Nephron progenitor cell (in vitro differentiated cells): Measurements from ENCODE around the gene SLC12A3.

Experiments used
- DNase-seq: peaks from one replicate; pipeline ENCODE4 v3.0.0; 2021
- H3K27ac Mint-ChIP-seq: 2 replicates; pipeline ENCODE4 v1.8.0; 2021; ENCODE audit warnings: mild to moderate bottlenecking, moderate library complexity, mixed read lengths
- H3K27me3 Mint-ChIP-seq: 2 replicates; pipeline ENCODE4 v1.8.0; 2021; ENCODE audit warnings: mild to moderate bottlenecking, low read depth, mixed read lengths; ENCODE audit not compliant: poor library complexity
- H3K36me3 Mint-ChIP-seq: 2 replicates; pipeline ENCODE4 v1.8.0; 2021; ENCODE audit warnings: low read depth, mixed read lengths
- H3K4me1 Mint-ChIP-seq: 2 replicates; pipeline ENCODE4 v1.8.0; 2021; ENCODE audit warnings: mixed read lengths
- H3K4me3 Mint-ChIP-seq: 2 replicates; pipeline ENCODE4 v1.8.0; 2021; ENCODE audit warnings: mild to moderate bottlenecking, moderate library complexity, mixed read lengths
- H3K9me3 Mint-ChIP-seq: 2 replicates; pipeline ENCODE4 v1.8.0; 2021; ENCODE audit warnings: mild to moderate bottlenecking, moderate library complexity, mixed read lengths
- CTCF ChIP-seq: fragments of 200-600 bp; sonication (generic); IDR thresholded peaks from 2 replicates; pipeline ENCODE4 v1.5.0; 2021; ENCODE audit warnings: antibody characterized with exemption

Gene SLC12A3

GRCh38 chr16:56824331-56824730 lies 40.7 kb upstream of the SLC12A3 start:
- no peaks in the 10 kb centered on the region for H3K4me1 Mint-ChIP-seq
- no peak for TF ChIP-seq CTCF
- H3K36me3 Mint-ChIP-seq: peaks cover 43% of the 10 kb centered on the region
- peak overlapping the region; percentile 85 for H3K27ac Mint-ChIP-seq
- no peaks in the 10 kb centered on the region for H3K27me3 Mint-ChIP-seq
- no peak for DNase-seq
- H3K9me3 Mint-ChIP-seq: no peaks in the 10 kb centered on the region
- no peak overlapping the region for H3K4me3 Mint-ChIP-seq

- Mint-ChIP-seq H3K4me3 (no peak overlapping the region), H3K27ac (no peak overlapping the region), H3K4me1 (no peaks in the 10 kb centered on the region), H3K36me3 (peaks cover 42% of the 10 kb centered on the region), H3K9me3 (no peaks in the 10 kb centered on the region), H3K27me3 (no peaks in the 10 kb centered on the region)
- no peak for TF ChIP-seq CTCF
- DNase-seq: no peak
Observed at GRCh38 chr16:56824804-56825203, 40.2 kb upstream of the SLC12A3 start.

- no peak for TF ChIP-seq CTCF
- H3K36me3 Mint-ChIP-seq: peaks cover 39% of the 10 kb centered on the region
- H3K4me3 Mint-ChIP-seq: no peak overlapping the region
- H3K27ac Mint-ChIP-seq: no peak overlapping the region
- H3K4me1 Mint-ChIP-seq: peaks cover 5% of the 10 kb centered on the region
- H3K9me3 Mint-ChIP-seq: no peaks in the 10 kb centered on the region
- no peaks in the 10 kb centered on the region for H3K27me3 Mint-ChIP-seq
- DNase-seq: no peak
Observed at GRCh38 chr16:56825826-56826225, 39.2 kb upstream of the SLC12A3 start.

- Mint-ChIP-seq H3K36me3 (peaks cover 49% of the 10 kb centered on the region), H3K27me3 (peaks cover 3% of the 10 kb centered on the region), H3K27ac (no peak overlapping the region), H3K4me1 (peaks cover 5% of the 10 kb centered on the region), H3K4me3 (no peak overlapping the region), H3K9me3 (no peaks in the 10 kb centered on the region)
- no peak for TF ChIP-seq CTCF
- no peak for DNase-seq
Observed at GRCh38 chr16:56828647-56829046, 36.4 kb upstream of the SLC12A3 start.

- H3K27me3 Mint-ChIP-seq: peaks cover 3% of the 10 kb centered on the region
- H3K27ac Mint-ChIP-seq: no peak overlapping the region
- DNase-seq: no peak
- no peak overlapping the region for H3K4me3 Mint-ChIP-seq
- no peaks in the 10 kb centered on the region for H3K9me3 Mint-ChIP-seq
- peaks cover 66% of the 10 kb centered on the region for H3K36me3 Mint-ChIP-seq
- H3K4me1 Mint-ChIP-seq: peaks cover 5% of the 10 kb centered on the region
- TF ChIP-seq CTCF: no peak
Observed at GRCh38 chr16:56830669-56831068, 34.3 kb upstream of the SLC12A3 start.

- H3K36me3 Mint-ChIP-seq: peaks cover 57% of the 10 kb centered on the region
- peaks cover 3% of the 10 kb centered on the region for H3K27me3 Mint-ChIP-seq
- no peak overlapping the region for H3K27ac Mint-ChIP-seq
- H3K4me3 Mint-ChIP-seq: no peak overlapping the region
- no peak for TF ChIP-seq CTCF
- H3K4me1 Mint-ChIP-seq: peaks cover 5% of the 10 kb centered on the region
- DNase-seq: no peak
- no peaks in the 10 kb centered on the region for H3K9me3 Mint-ChIP-seq
Observed at GRCh38 chr16:56832768-56833167, 32.2 kb upstream of the SLC12A3 start.
